IMR-90 (cell line): ENCODE data around the gene SCN11A. TPM values are rescaled to one million over a fixed set of nuclear protein-coding genes. Genes with fewer than 3 reads are reported as not detected.

ENCODE experiments used
- ATAC-seq: fragments of 200-7000 bp; cut with Tn5 transposase; 2 replicates; pipeline ENCODE4 v1.9.1; 2020; ENCODE audit warnings: low read depth, mild to moderate bottlenecking, moderate library complexity
- BruUV-seq: library from RNA; stranded (reverse); fragments of 400-500 nt; replicated peaks from 2 replicates; lab custom pipeline; 2021; lab: Mats Ljungman, UMichigan
- CTCF ChIA-PET: fragments of 300-600 bp; formaldehyde crosslinking; extraction: SDS; loops from one replicate; lab custom pipeline; 2021; ENCODE audit warnings: antibody characterized with exemption; lab: Yijun Ruan, JAX
- POLR2A ChIA-PET: fragments of 300-600 bp; sonication (Branson Sonifier 250); formaldehyde crosslinking; loops from one replicate; lab custom pipeline; 2022; ENCODE audit warnings: antibody characterized with exemption; ENCODE audit not compliant: unreplicated experiment; lab: Charles Lee
- DNase-seq: peaks from one replicate; pipeline ENCODE4 v3.0.0; 2013
- H2AFZ ChIP-seq: replicated peaks from 2 replicates; pipeline ENCODE3; 2013; ENCODE audit warnings: low read length, mild to moderate bottlenecking; ENCODE audit not compliant: poor library complexity
- H2AK5ac ChIP-seq: 2 replicates; pipeline ENCODE4 v1.6.1; 2013; ENCODE audit warnings: low read depth, low read length, inconsistent platforms
- H2AK9ac ChIP-seq: replicated peaks from 2 replicates; pipeline ENCODE3; 2013; ENCODE audit warnings: mild to moderate bottlenecking, low read depth, low read length, moderate library complexity; ENCODE audit not compliant: poor library complexity
- H2BK120ac ChIP-seq: 2 replicates; pipeline ENCODE4 v1.6.1; 2013; ENCODE audit warnings: low read depth, low read length, inconsistent platforms
- H2BK15ac ChIP-seq: 3 replicates; pipeline ENCODE4 v1.6.1; 2013; ENCODE audit warnings: low read depth, low read length, inconsistent platforms
- H2BK20ac ChIP-seq: 2 replicates; pipeline ENCODE4 v1.6.1; 2013; ENCODE audit warnings: low read depth, mild to moderate bottlenecking, inconsistent platforms, low read length, moderate library complexity
- H2BK5ac ChIP-seq: 2 replicates; pipeline ENCODE4 v1.6.1; 2013; ENCODE audit warnings: mild to moderate bottlenecking, low read depth, low read length, inconsistent platforms; ENCODE audit not compliant: poor library complexity, severe bottlenecking
- H3K14ac ChIP-seq: replicated peaks from 2 replicates; pipeline ENCODE4 v1.6.1; 2013; ENCODE audit warnings: low read depth, low read length, inconsistent platforms
- H3K18ac ChIP-seq: 2 replicates; pipeline ENCODE4 v1.6.1; 2013; ENCODE audit warnings: low read depth, low read length, control low read depth
- H3K23ac ChIP-seq: 2 replicates; pipeline ENCODE4 v1.6.1; 2013; ENCODE audit warnings: low read depth, low read length, inconsistent platforms
- H3K27ac ChIP-seq: 2 replicates; pipeline ENCODE4 v1.5.1; 2013; ENCODE audit warnings: mild to moderate bottlenecking, control low read depth, low read length; ENCODE audit not compliant: insufficient read depth
- H3K27me3 ChIP-seq: 2 replicates; pipeline ENCODE4 v1.6.1; 2013; ENCODE audit warnings: low read length; ENCODE audit not compliant: control insufficient read depth, insufficient read depth
- H3K36me3 ChIP-seq: 2 replicates; pipeline ENCODE4 v1.6.1; 2013; ENCODE audit warnings: low read length, mixed read lengths; ENCODE audit not compliant: control insufficient read depth, insufficient read depth
- H3K4ac ChIP-seq: 2 replicates; pipeline ENCODE4 v1.6.1; 2013; ENCODE audit warnings: low read depth, low read length, inconsistent platforms
- H3K4me1 ChIP-seq: 2 replicates; pipeline ENCODE4 v1.6.1; 2013; ENCODE audit warnings: low read length, mixed read lengths; ENCODE audit not compliant: control insufficient read depth, insufficient read depth
- H3K4me2 ChIP-seq: 2 replicates; pipeline ENCODE4 v1.6.1; 2013; ENCODE audit warnings: low read depth, mild to moderate bottlenecking, control low read depth, low read length, moderate library complexity
- H3K4me3 ChIP-seq: 2 replicates; pipeline ENCODE4 v1.5.1; 2013; ENCODE audit warnings: low read depth, mild to moderate bottlenecking, control low read depth, low read length, moderate library complexity; ENCODE audit not compliant: insufficient read depth
- H3K56ac ChIP-seq: 2 replicates; pipeline ENCODE4 v1.6.1; 2013; ENCODE audit warnings: low read length, inconsistent platforms; ENCODE audit not compliant: insufficient read depth; ENCODE audit errors: extremely low read depth
- H3K79me1 ChIP-seq, 2 experiments: 2 replicates each; pipeline ENCODE4 v1.6.1; 2013; ENCODE audit warnings: low read length in 2 of 2, inconsistent platforms in 1 of 2, low read depth in 1 of 2
- H3K9ac ChIP-seq: 2 replicates; pipeline ENCODE4 v1.6.1; 2013; ENCODE audit warnings: low read depth, low read length, control low read depth
- H3K9me1 ChIP-seq: 2 replicates; pipeline ENCODE4 v1.6.1; 2013; ENCODE audit warnings: low read length, inconsistent platforms; ENCODE audit not compliant: insufficient read depth
- H3K9me3 ChIP-seq: 2 replicates; pipeline ENCODE4 v1.6.1; 2013; ENCODE audit warnings: low read length; ENCODE audit not compliant: control insufficient read depth, insufficient read depth
- H4K20me1 ChIP-seq: 2 replicates; pipeline ENCODE4 v1.6.1; 2013; ENCODE audit warnings: low read length, inconsistent platforms; ENCODE audit not compliant: insufficient read depth
- H4K5ac ChIP-seq: 2 replicates; pipeline ENCODE4 v1.6.1; 2013; ENCODE audit warnings: mild to moderate bottlenecking, low read depth, low read length, control low read depth
- H4K8ac ChIP-seq, 2 experiments: 2 replicates each; pipeline ENCODE4 v1.6.1; 2013; ENCODE audit warnings: low read depth in 2 of 2, low read length in 2 of 2, control low read depth in 1 of 2, inconsistent platforms in 1 of 2
- H4K91ac ChIP-seq: 2 replicates; pipeline ENCODE4 v1.6.1; 2013; ENCODE audit warnings: low read depth, low read length, inconsistent platforms; ENCODE audit not compliant: insufficient read depth
- POLR2A ChIP-seq: IDR thresholded peaks from 2 replicates; pipeline ENCODE4 v1.6.1; 2012; ENCODE audit warnings: mild to moderate bottlenecking, low read depth, low read length
- RAD21 ChIP-seq: IDR thresholded peaks from 2 replicates; pipeline ENCODE4 v1.6.1; 2012; ENCODE audit warnings: low read length, improper control_type of control experiment
- WGBS, 2 experiments: methylation state at CpG; one replicate each; pipeline versions ENCODE4 v1.1.5 to v1.1.7; 2013; ENCODE audit warnings: missing lambda C conversion rate in 2 of 2; ENCODE audit not compliant: insufficient read length in 1 of 2; ENCODE audit errors: extremely low coverage in 2 of 2; 5-methylcytosine and 5-hydroxymethylcytosine counted together
- dilution Hi-C: fragments of 300-500 bp; cut with HindIII; formaldehyde crosslinking; loops from one replicate; pipeline ENCODE4 v1.14.3; 2018; ENCODE audit warnings: low sequenced_read_pairs; ENCODE audit not compliant: unreplicated experiment
- in situ Hi-C: fragments of 300-500 bp; cut with MboI; formaldehyde crosslinking; loops from 3 replicates; pipeline ENCODE4 v1.14.3; 2019; ENCODE audit warnings: low sequenced_read_pairs, inconsistent platforms, mixed read lengths
- intact Hi-C: fragments of 100-400 bp; cut with micrococcal nuclease; formaldehyde crosslinking; loops from 2 replicates; pipeline ENCODE4 v1.10.0; 2022
- polyA plus RNA-seq, 3 experiments: library from polyadenylated mRNA; depleted of rRNA; stranded (reverse); fragments of >200 nt; gene quantifications; 2 replicates each; pipeline ENCODE4 v1.2.3, GENCODE V29; 2012; ENCODE audit warnings: low replicate concordance in 1 of 3
- total RNA-seq: library from RNA; depleted of rRNA; stranded (reverse); fragments of >200 nt; gene quantifications from 2 replicates; pipeline ENCODE4 v1.2.3, GENCODE V29; 2012
- TF ChIP-seq, protein P1 (sequence below): conservative IDR thresholded peaks from 2 replicates; pipeline ENCODE4 v1.5.1; 2012; ENCODE audit warnings: mild to moderate bottlenecking, low read depth, low read length, improper control_type of control experiment

SCN11A gene
- total and polyA plus RNA-seq, 2 of the 4 experiments (the other 2 are of a cell fraction) = under 0.01 to 0.02 TPM

DNA sequence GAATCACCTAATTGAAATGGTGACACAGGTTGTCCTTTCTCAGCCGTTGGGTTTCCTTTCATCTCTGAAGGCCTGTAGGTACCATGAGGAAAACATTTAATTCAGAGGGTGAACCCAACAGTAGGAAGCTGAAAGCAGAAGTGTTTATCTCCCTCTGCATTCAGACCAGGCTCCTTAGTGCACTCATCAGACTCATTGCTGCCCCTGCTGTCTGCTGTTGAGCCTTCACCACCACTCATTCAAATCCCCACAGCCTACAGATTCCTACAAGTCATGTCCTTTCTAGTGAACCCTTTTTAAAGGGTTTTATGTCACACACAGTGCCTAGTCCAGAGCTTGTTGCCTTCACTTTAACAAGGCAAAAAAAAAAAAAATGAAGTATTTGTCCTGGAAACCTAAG is 13.5 kb upstream of the SCN11A start:
- H3K4me3 ChIP-seq = no peak overlapping the region
- H2AK9ac ChIP-seq = no peak overlapping the region
- H3K56ac ChIP-seq = no peak overlapping the region; the same call in 1 of the 2 replicates
- H3K4me1 ChIP-seq = peaks cover 2% of the 10 kb centered on the region; the same call in 1 of the 2 replicates
- peak; percentile 97 for ATAC-seq
- ChIA-PET POLR2A (no interaction called here), CTCF (interaction anchor here (0.6 to 1.1 kb wide), 9 partner anchors 9 to 616 kb away, joined by 3 to 5 read pairs (median 3); no protein-coding TSS in a partner anchor)
- peak overlapping the region; percentile 8; the same call in 1 of the 2 replicates for H2BK20ac ChIP-seq
- no peak overlapping the region for H2BK15ac ChIP-seq
- DNase-seq = peak; percentile 60
- H2AFZ ChIP-seq = no peak overlapping the region
- H3K23ac ChIP-seq = 0 out of 2 replicates have a peak overlapping the region, but pooled peaks have one; percentile 19
- dilution Hi-C loops = no loop called here
- no peak overlapping the region for H4K5ac ChIP-seq
- H2BK5ac ChIP-seq = peak overlapping the region; percentile 52
- H2AK5ac ChIP-seq = no peak overlapping the region
- no peak overlapping the region for H3K27ac ChIP-seq
- no peak overlapping the region for H2BK120ac ChIP-seq
- H3K4ac ChIP-seq = no peak overlapping the region; the same call in 1 of the 2 replicates
- H3K9ac ChIP-seq = no peak overlapping the region
- BruUV-seq = no TSS peak
- peaks cover 10% of the 10 kb centered on the region; the same call in 1 of the 2 replicates for H3K36me3 ChIP-seq
- H4K20me1 ChIP-seq = peaks cover 4% of the 10 kb centered on the region; the same call in 1 of the 2 replicates
- H3K4me2 ChIP-seq = peak overlapping the region; percentile 25; the same call in 1 of the 2 replicates
- no peaks in the 10 kb centered on the region for H3K27me3 ChIP-seq
- WGBS, 2 experiments = no CpG with 5 or more reads among the region's 1 CpG
- H3K79me1 ChIP-seq = peaks cover 17 to 24% of the 10 kb centered on the region in 2 experiments; a peak in 3 of 4 replicates
- intact Hi-C loops = no loop called here
- H3K9me1 ChIP-seq = no peaks in the 10 kb centered on the region
- no peak overlapping the region; the same call in 1 of the 2 replicates for H3K18ac ChIP-seq
- H4K8ac ChIP-seq = peak overlapping the region in 1 of 2 experiments; percentile 18; a peak in 1 of 4 replicates
- TF ChIP-seq RAD21 = peak; percentile 33; the same call in 1 of the 2 replicates
- no peak for TF ChIP-seq POLR2A
- TF ChIP-seq, protein P1, sequence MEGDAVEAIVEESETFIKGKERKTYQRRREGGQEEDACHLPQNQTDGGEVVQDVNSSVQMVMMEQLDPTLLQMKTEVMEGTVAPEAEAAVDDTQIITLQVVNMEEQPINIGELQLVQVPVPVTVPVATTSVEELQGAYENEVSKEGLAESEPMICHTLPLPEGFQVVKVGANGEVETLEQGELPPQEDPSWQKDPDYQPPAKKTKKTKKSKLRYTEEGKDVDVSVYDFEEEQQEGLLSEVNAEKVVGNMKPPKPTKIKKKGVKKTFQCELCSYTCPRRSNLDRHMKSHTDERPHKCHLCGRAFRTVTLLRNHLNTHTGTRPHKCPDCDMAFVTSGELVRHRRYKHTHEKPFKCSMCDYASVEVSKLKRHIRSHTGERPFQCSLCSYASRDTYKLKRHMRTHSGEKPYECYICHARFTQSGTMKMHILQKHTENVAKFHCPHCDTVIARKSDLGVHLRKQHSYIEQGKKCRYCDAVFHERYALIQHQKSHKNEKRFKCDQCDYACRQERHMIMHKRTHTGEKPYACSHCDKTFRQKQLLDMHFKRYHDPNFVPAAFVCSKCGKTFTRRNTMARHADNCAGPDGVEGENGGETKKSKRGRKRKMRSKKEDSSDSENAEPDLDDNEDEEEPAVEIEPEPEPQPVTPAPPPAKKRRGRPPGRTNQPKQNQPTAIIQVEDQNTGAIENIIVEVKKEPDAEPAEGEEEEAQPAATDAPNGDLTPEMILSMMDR = peak; percentile 52
- H3K14ac ChIP-seq = no peak overlapping the region
- in situ Hi-C loops = no loop called here
- 0 out of 2 replicates have a peak overlapping the region, but pooled peaks have one; percentile 7 for H4K91ac ChIP-seq
- H3K9me3 ChIP-seq = no peaks in the 10 kb centered on the region
